Measurements from ENCODE around the gene SAMD4A. TPM values are rescaled to one million over a fixed set of nuclear protein-coding genes. Genes with fewer than 3 reads are reported as not detected.
"Not testable (repeated sequence)": the region's sequence is repeated elsewhere in the genome, so short reads cannot be mapped to it uniquely, and the experiment has no call there.

Gene SAMD4A
- total RNA-seq, 4 donors from 2014 or later: 2.9 to 19.5 (median 3.9) TPM

DNA sequence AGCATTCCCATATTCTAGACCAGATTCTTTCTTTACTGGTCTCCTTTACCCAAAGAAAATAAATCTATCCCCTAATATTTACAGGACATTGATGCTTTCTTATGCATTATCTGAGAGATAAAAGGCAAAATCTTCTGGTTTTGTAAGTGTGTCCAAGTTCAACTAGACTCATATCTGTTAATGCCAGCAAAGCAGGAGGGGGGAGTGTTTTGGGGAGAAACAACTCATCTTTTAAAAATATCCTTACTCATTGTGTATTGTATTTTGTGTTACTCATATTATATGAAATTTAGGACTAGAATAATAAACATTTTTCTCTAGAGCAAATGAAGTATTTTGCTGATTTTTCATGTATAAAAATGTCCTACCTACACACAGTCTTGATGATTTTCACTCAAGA lies 54.8 kb downstream of the SAMD4A start:
- H3K4me1 ChIP-seq: peaks cover 0 to 22% (median 7%) of the 10 kb centered on the region in 3 donors
- H3K4me3 ChIP-seq: no peak overlapping the region
- H3K27ac ChIP-seq: no peak overlapping the region
- TF ChIP-seq, protein P1, sequence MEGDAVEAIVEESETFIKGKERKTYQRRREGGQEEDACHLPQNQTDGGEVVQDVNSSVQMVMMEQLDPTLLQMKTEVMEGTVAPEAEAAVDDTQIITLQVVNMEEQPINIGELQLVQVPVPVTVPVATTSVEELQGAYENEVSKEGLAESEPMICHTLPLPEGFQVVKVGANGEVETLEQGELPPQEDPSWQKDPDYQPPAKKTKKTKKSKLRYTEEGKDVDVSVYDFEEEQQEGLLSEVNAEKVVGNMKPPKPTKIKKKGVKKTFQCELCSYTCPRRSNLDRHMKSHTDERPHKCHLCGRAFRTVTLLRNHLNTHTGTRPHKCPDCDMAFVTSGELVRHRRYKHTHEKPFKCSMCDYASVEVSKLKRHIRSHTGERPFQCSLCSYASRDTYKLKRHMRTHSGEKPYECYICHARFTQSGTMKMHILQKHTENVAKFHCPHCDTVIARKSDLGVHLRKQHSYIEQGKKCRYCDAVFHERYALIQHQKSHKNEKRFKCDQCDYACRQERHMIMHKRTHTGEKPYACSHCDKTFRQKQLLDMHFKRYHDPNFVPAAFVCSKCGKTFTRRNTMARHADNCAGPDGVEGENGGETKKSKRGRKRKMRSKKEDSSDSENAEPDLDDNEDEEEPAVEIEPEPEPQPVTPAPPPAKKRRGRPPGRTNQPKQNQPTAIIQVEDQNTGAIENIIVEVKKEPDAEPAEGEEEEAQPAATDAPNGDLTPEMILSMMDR (IDR thresholded peaks at IDR 0.05): no peak
- no peak for TF ChIP-seq POLR2A (IDR thresholded peaks at IDR 0.05)
- intact Hi-C loops (cut with DNase I): no loop called here
- no peaks in the 10 kb centered on the region for H3K27me3 ChIP-seq
- DNase-seq: no peak
- no peaks in the 10 kb centered on the region for H3K36me3 ChIP-seq
- H3K9me3 ChIP-seq: no peaks in the 10 kb centered on the region

DNA sequence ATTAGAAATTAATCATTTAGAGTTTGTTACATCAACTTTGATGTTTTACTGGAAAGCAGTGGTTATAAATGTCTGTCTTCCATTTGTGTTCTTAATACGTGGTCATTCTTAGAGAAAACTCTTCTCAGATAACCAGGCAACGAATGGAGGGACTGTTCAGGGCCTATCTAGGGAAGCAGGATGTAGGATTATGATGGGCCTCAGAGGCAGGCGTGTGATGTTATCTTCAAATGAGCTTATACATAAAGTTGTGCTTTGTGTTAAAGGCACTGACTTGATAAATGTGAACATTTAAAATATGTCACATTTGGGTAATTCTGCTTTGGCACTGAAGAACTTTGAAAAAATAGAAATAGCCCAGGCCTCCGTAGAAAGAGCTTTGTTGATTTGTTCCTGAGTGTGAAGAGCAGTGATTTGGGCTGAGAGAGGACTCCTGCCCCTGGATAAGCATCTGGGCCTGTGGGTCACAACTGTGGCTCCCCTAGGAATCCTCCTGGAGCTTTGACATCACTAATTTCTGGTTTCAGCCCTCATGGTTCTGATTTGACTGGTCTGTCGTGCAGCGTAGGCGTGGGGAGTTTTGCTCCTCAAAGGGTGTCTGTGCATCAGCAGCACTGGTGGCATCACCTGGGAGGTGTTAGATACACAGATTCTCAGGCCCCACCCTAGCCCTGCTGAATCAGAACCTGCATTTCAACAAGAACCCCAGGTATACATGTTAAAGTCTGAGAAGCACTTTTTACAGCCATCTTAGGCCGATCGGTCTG lies 55.4 kb downstream of the SAMD4A start:
- WGBS, 2 donors: 83 to 88% methylated on average over 6 to 9 of the region's 9 CpGs
- intact Hi-C loops (cut with DNase I): no loop called here
- no peak overlapping the region for H3K4me3 ChIP-seq
- DNase-seq: no peak
- TF ChIP-seq, protein P1 (IDR thresholded peaks at IDR 0.05): no peak
- TF ChIP-seq POLR2A (IDR thresholded peaks at IDR 0.05): no peak
- H3K36me3 ChIP-seq: no peaks in the 10 kb centered on the region
- peaks cover 0 to 29% (median 13%) of the 10 kb centered on the region in 3 donors for H3K4me1 ChIP-seq
- no peaks in the 10 kb centered on the region for H3K9me3 ChIP-seq
- no peaks in the 10 kb centered on the region for H3K27me3 ChIP-seq
- H3K27ac ChIP-seq: no peak overlapping the region

DNA sequence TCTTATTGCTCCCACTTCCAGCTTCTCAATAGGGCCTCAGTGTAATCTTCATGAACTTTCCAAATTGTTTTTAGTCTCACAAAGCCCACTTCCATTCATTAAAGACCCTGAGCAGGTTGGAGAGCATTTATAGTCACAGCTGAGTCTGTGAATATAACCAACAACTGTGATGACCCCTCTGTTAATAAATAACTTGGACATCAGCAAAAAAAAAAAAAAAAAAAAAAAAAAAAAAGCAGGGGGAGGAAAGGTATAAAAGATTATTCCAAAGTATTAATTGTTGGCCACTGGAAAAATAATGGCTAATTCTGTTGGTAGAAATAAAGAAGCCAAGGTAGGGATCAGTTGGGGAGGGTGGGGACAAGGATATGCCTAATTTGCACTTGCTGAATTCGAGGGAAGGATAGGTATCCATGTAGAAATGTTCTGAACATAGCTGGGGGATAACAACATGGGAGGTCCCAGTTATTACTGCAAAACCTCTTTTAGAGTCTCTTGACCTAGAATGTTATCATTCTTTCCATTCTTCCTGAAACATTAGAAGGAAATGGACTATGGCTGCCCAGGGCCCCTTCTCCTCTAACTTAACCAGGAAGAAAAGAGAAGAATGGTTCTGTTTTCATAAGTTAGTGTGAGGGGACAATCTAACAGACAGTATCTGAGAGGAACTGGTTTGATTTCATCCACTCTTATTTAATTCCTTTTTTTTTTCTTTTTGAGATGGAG lies 56.5 kb downstream of the SAMD4A start:
- H3K9me3 ChIP-seq: no peaks in the 10 kb centered on the region
- WGBS, 2 donors: 68 to 100% methylated on average over 1 of the region's 1 CpG
- no peaks in the 10 kb centered on the region for H3K36me3 ChIP-seq
- peaks cover 0 to 39% (median 21%) of the 10 kb centered on the region in 3 donors for H3K4me1 ChIP-seq
- intact Hi-C loops (cut with DNase I): no loop called here
- TF ChIP-seq, protein P1 (IDR thresholded peaks at IDR 0.05): no peak
- no peak for TF ChIP-seq POLR2A (IDR thresholded peaks at IDR 0.05)
- no peak overlapping the region for H3K4me3 ChIP-seq
- no peak for DNase-seq
- no peak overlapping the region for H3K27ac ChIP-seq
- H3K27me3 ChIP-seq: no peaks in the 10 kb centered on the region

DNA sequence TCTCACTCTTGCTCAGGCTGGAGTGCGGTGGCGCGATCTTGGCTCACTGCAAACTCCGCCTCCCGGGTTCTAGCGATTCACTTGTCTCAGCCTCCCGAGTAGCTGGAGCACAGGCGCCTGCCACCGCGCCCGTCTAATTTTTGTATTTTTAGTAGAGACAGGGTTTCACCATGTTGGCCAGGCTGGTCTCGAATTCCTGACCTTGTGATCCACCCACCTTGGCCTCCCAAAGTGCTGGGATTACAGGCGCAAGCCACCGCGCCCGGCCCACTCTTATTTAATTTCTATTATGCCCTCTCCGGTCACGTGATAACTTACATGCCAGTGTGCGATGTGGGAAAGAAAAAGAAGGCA lies 57.1 kb downstream of the SAMD4A start:
- H3K4me1 ChIP-seq: peaks cover 0 to 45% (median 23%) of the 10 kb centered on the region in 3 donors
- intact Hi-C loops (cut with DNase I); H3K27ac ChIP-seq; DNase-seq; H3K27me3 ChIP-seq; H3K4me3 ChIP-seq; H3K36me3 ChIP-seq; H3K9me3 ChIP-seq: not testable (repeated sequence)
- WGBS, 2 donors: 87 to 90% methylated on average over 19 of the region's 19 CpGs

DNA sequence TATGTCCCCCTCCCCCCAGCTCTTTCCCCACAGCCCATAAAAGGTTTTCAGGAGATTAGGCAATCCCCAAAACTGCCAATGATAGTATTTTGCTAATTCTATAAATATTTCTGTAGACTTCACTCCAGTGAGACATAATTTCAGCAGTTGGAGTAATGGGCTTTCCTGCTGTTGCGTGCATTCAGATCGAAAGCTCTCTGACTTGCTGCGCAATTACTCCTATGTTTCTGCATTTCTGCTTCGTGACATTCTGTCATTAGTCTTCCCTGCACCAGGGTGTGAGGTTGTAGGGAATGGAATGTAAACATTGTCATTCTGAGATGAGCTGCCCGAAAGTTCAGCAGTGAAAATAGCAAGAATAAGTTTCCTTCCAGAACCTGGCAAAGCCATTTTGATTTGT lies 58.2 kb downstream of the SAMD4A start:
- H3K27ac ChIP-seq: no peak overlapping the region
- intact Hi-C loops (cut with DNase I): no loop called here
- WGBS, 2 donors: 53 to 69% methylated on average over 5 of the region's 5 CpGs
- no peaks in the 10 kb centered on the region for H3K36me3 ChIP-seq
- H3K4me1 ChIP-seq: peaks cover 0 to 56% (median 23%) of the 10 kb centered on the region in 3 donors
- H3K27me3 ChIP-seq: no peaks in the 10 kb centered on the region
- H3K4me3 ChIP-seq: no peak overlapping the region
- DNase-seq: no peak
- no peaks in the 10 kb centered on the region for H3K9me3 ChIP-seq
- TF ChIP-seq, protein P1 (IDR thresholded peaks at IDR 0.05): no peak
- no peak for TF ChIP-seq POLR2A (IDR thresholded peaks at IDR 0.05)

Data from esophagus squamous epithelium (tissue), 5 donors.